HepG2 (cell line): ENCODE measurements around the gene TMEM220.

ENCODE experiments used
- ARID2 ChIP-seq: sonication (generic); formaldehyde crosslinking; IDR thresholded peaks from 2 replicates; pipeline ENCODE4 v1.8.1; 2022; ENCODE audit warnings: mild to moderate bottlenecking, missing genetic modification reagents, borderline replicate concordance
- HDAC6 ChIP-seq: fragments of 200-600 bp; sonication (generic); IDR thresholded peaks from 2 replicates; pipeline ENCODE4 v1.7.0; 2017; ENCODE audit warnings: mild to moderate bottlenecking, antibody characterized with exemption, low read length, low read depth
- HNF4G ChIP-seq, 2 experiments: sonication (generic) in 1 of 2; formaldehyde crosslinking in 1 of 2; IDR thresholded peaks; 2 replicates each; pipeline versions ENCODE4 v1.4.0 to v1.6.1; 2011 to 2020; ENCODE audit warnings: borderline replicate concordance in 2 of 2, low read depth in 2 of 2, mild to moderate bottlenecking in 2 of 2, low read length in 1 of 2, missing genetic modification reagents in 1 of 2, moderate library complexity in 1 of 2
- ZFP41 ChIP-seq: sonication (generic); formaldehyde crosslinking; IDR thresholded peaks from 2 replicates; pipeline ENCODE4 v1.4.0; 2020; ENCODE audit warnings: mild to moderate bottlenecking, missing genetic modification reagents, borderline replicate concordance
- ZNF234 ChIP-seq: sonication (generic); formaldehyde crosslinking; conservative IDR thresholded peaks from 2 replicates; pipeline ENCODE4 v1.5.1; 2020; ENCODE audit warnings: mild to moderate bottlenecking, missing genetic modification reagents
- ZNF644 ChIP-seq: IDR thresholded peaks from 2 replicates; pipeline ENCODE4 v1.6.1; 2016; ENCODE audit warnings: low read depth
- TF ChIP-seq, protein P1 (sequence below): sonication (generic); formaldehyde crosslinking; IDR thresholded peaks from 2 replicates; pipeline ENCODE4 v1.8.0; 2022; ENCODE audit warnings: missing genetic modification reagents, mild to moderate bottlenecking, inconsistent platforms, borderline replicate concordance
- TF ChIP-seq, protein P2 (sequence below): sonication (generic); formaldehyde crosslinking; IDR thresholded peaks from 2 replicates; pipeline ENCODE4 v1.4.0; 2020; ENCODE audit warnings: mild to moderate bottlenecking, missing genetic modification reagents, borderline replicate concordance
- TF ChIP-seq, protein P3 (sequence below): sonication (generic); formaldehyde crosslinking; IDR thresholded peaks from 2 replicates; pipeline ENCODE4 v1.5.0; 2020; ENCODE audit warnings: mild to moderate bottlenecking, missing genetic modification reagents, moderate library complexity

DNA sequence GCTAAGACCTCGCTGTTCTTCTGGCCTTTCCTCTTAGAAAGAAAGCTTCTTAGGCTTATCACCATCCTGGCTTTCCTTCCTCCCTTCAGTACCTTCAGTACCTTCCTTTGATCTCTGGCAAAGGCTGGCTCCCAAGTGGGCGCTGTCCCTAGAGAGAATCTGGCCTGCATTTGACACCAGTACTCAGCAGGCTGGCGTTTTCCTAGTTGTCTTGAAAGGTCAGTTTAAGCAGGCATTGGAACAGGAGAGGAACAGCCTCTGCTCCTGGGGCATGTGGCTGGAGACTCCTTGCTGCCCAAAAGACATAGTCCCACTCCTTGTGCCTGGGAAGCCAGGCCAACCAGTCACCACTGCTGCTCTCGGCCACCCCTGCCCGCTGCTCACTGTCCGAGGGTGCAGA, 40.0 kb upstream of the TMEM220 start:
- TF ChIP-seq, protein P1, sequence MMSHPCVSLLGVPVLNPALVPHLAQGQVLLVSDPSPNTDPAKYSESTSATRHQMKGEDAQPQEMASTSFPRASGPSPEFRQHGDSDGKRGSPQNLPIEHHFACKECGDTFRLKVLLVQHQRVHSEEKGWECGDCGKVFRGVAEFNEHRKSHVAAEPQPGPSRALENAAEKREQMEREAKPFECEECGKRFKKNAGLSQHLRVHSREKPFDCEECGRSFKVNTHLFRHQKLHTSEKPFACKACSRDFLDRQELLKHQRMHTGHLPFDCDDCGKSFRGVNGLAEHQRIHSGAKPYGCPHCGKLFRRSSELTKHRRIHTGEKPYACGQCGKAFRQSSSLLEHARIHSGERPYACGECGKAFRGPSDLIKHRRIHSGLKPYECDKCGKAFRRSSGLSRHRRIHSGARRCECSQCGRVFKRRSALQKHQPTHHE, result no peak
- TF ChIP-seq, protein P2, sequence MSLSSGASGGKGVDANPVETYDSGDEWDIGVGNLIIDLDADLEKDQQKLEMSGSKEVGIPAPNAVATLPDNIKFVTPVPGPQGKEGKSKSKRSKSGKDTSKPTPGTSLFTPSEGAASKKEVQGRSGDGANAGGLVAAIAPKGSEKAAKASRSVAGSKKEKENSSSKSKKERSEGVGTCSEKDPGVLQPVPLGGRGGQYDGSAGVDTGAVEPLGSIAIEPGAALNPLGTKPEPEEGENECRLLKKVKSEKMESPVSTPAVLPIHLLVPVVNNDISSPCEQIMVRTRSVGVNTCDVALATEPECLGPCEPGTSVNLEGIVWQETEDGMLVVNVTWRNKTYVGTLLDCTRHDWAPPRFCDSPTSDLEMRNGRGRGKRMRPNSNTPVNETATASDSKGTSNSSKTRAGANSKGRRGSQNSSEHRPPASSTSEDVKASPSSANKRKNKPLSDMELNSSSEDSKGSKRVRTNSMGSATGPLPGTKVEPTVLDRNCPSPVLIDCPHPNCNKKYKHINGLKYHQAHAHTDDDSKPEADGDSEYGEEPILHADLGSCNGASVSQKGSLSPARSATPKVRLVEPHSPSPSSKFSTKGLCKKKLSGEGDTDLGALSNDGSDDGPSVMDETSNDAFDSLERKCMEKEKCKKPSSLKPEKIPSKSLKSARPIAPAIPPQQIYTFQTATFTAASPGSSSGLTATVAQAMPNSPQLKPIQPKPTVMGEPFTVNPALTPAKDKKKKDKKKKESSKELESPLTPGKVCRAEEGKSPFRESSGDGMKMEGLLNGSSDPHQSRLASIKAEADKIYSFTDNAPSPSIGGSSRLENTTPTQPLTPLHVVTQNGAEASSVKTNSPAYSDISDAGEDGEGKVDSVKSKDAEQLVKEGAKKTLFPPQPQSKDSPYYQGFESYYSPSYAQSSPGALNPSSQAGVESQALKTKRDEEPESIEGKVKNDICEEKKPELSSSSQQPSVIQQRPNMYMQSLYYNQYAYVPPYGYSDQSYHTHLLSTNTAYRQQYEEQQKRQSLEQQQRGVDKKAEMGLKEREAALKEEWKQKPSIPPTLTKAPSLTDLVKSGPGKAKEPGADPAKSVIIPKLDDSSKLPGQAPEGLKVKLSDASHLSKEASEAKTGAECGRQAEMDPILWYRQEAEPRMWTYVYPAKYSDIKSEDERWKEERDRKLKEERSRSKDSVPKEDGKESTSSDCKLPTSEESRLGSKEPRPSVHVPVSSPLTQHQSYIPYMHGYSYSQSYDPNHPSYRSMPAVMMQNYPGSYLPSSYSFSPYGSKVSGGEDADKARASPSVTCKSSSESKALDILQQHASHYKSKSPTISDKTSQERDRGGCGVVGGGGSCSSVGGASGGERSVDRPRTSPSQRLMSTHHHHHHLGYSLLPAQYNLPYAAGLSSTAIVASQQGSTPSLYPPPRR (CRISPR knock-in tag), result no peak
- TF ChIP-seq ZFP41 (no peak), ZNF644 (CRISPR knock-in tag) (no peak), ZNF234 (CRISPR knock-in tag) (no peak), HNF4G (IDR thresholded peaks at IDR 0.05; ENCODE audit: borderline replicate concordance, low read depth, low read length) (no peak), HNF4G (CRISPR knock-in tag; IDR thresholded peaks at IDR 0.05; ENCODE audit: borderline replicate concordance, low read depth) (no peak), HDAC6 (no peak), ARID2 (CRISPR knock-in tag) (no peak)
- TF ChIP-seq, protein P3, sequence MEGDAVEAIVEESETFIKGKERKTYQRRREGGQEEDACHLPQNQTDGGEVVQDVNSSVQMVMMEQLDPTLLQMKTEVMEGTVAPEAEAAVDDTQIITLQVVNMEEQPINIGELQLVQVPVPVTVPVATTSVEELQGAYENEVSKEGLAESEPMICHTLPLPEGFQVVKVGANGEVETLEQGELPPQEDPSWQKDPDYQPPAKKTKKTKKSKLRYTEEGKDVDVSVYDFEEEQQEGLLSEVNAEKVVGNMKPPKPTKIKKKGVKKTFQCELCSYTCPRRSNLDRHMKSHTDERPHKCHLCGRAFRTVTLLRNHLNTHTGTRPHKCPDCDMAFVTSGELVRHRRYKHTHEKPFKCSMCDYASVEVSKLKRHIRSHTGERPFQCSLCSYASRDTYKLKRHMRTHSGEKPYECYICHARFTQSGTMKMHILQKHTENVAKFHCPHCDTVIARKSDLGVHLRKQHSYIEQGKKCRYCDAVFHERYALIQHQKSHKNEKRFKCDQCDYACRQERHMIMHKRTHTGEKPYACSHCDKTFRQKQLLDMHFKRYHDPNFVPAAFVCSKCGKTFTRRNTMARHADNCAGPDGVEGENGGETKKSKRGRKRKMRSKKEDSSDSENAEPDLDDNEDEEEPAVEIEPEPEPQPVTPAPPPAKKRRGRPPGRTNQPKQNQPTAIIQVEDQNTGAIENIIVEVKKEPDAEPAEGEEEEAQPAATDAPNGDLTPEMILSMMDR (CRISPR knock-in tag), result no peak
